ENCODE results near the gene SPATA17.
"Not testable (repeated sequence)": the region's sequence is repeated elsewhere in the genome, so short reads cannot be mapped to it uniquely, and the experiment has no call there.

SPATA17 gene

GRCh38 chr1:217630711-217631591, at the start of gene SPATA17, which contains the start of gene GPATCH2:
TSS of gene SPATA17 (plus strand) at chr1:217631344. CDS start at chr1:217631379, 35 bp downstream.
TSS of gene GPATCH2 (minus strand) at chr1:217631090. CDS start at chr1:217630971, 119 bp downstream.
- peak; percentile 88 to 99 (median 95) for DNase-seq

GRCh38 chr1:217584286-217584811, 46.8 kb upstream of the SPATA17 start:
- not testable (repeated sequence) for DNase-seq

GRCh38 chr1:217585577-217585976, 45.6 kb upstream of the SPATA17 start:
- DNase-seq, result no peak

- no peak for DNase-seq
These were observed 44.6 kb upstream of the SPATA17 start for GRCh38 chr1:217586586-217586985.

GRCh38 chr1:217590598-217590997, 40.5 kb upstream of the SPATA17 start:
- DNase-seq, result no peak

- no peak for DNase-seq
These were observed 32.0 kb upstream of the SPATA17 start for GRCh38 chr1:217599154-217599553.

GRCh38 chr1:217602380-217602779, 28.8 kb upstream of the SPATA17 start:
- DNase-seq, result no peak

GRCh38 chr1:217605390-217605789, 25.8 kb upstream of the SPATA17 start:
- no peak for DNase-seq

GRCh38 chr1:217614200-217614712, 16.9 kb upstream of the SPATA17 start:
- DNase-seq, result no peak

- DNase-seq, result peak in 1 of 3 experiments; percentile 22
These were observed 14.0 kb upstream of the SPATA17 start for GRCh38 chr1:217617126-217617525.

- DNase-seq, result no peak
These were observed 10.3 kb upstream of the SPATA17 start for GRCh38 chr1:217620814-217621213.

- no peak for DNase-seq
These were observed 9.1 kb upstream of the SPATA17 start for GRCh38 chr1:217622042-217622441.

GRCh38 chr1:217626321-217626720, 4.8 kb upstream of the SPATA17 start:
- DNase-seq, result no peak

- DNase-seq, result no peak
These were observed 3.7 kb upstream of the SPATA17 start for GRCh38 chr1:217627431-217627830.

GRCh38 chr1:217642455-217642854, 11.3 kb downstream of the SPATA17 start:
- DNase-seq, result no peak

GRCh38 chr1:217647791-217648190, 16.6 kb downstream of the SPATA17 start:
- DNase-seq, result no peak

GRCh38 chr1:217650674-217651073, 19.5 kb downstream of the SPATA17 start:
- no peak for DNase-seq

- peak in 2 of 3 experiments; percentile 3 to 32 for DNase-seq
These were observed 29.4 kb downstream of the SPATA17 start for GRCh38 chr1:217660353-217661062.

GRCh38 chr1:217661407-217661806, 30.3 kb downstream of the SPATA17 start:
- no peak for DNase-seq

- DNase-seq, result peak in 1 of 3 experiments; percentile 42
These were observed 37.3 kb downstream of the SPATA17 start for GRCh38 chr1:217668351-217668940.

- no peak for DNase-seq
These were observed 42.2 kb downstream of the SPATA17 start for GRCh38 chr1:217673387-217673786.

GRCh38 chr1:217674028-217674729, 43.0 kb downstream of the SPATA17 start:
- DNase-seq, result no peak
